ENCODE measurements around the gene ALDH1A3.
"Not testable (repeated sequence)": the region's sequence is repeated elsewhere in the genome, so short reads cannot be mapped to it uniquely, and the experiment has no call there.

ALDH1A3 gene

DNA sequence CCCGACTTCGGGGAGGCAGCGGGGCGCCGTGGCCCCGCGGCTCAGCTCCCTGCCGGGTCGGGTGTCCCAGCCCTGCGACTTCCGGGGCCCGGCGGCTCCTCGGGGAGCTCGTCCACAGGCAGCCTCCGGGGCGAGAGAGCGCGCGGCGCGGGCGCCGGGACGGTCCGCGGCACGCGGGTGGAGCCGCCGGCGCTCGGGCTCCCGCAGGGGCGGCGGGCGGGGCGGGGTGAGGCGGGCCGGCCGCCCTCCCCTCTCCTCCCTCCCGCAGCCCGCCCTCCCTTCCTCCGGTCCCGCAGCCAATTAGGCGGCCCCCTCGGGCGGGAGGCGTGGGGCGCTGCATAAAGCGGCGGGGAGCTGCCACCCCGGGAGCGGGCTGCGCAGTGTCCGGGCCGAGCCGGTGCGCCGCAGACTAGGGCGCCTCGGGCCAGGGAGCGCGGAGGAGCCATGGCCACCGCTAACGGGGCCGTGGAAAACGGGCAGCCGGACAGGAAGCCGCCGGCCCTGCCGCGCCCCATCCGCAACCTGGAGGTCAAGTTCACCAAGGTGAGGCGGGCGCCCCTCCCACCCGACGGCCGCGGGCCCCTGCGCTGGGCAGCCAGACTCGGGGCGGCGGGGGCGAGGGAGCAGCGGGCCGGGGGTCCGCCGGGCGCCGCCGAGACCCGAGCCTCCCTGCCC, at the start of gene ALDH1A3:
TSS of gene ALDH1A3 (plus strand) at position 368 of the 675 bp plus-strand sequence. CDS start at position 445, 77 bp downstream.
- no peak for DNase-seq

DNA sequence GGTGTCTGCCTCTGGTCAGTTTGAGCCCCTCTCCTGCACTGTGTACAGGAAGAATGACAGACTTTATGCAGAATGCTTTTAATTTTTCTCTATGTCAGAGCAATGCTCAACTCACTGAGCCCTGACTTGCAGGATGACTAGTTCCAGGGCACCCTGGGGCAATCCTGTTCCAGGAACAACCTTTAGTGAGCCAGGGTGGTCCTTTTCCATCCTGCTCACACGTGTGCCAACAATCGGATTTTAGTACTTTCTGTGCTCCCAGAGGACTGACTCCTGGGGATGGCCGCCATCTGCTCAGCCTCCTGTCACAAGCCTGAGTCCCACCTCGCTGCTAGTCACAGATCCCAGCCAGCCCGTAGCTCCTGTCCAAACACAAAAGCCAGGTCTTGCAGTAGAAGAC, 48.2 kb upstream of the ALDH1A3 start:
- DNase-seq = no peak

DNA sequence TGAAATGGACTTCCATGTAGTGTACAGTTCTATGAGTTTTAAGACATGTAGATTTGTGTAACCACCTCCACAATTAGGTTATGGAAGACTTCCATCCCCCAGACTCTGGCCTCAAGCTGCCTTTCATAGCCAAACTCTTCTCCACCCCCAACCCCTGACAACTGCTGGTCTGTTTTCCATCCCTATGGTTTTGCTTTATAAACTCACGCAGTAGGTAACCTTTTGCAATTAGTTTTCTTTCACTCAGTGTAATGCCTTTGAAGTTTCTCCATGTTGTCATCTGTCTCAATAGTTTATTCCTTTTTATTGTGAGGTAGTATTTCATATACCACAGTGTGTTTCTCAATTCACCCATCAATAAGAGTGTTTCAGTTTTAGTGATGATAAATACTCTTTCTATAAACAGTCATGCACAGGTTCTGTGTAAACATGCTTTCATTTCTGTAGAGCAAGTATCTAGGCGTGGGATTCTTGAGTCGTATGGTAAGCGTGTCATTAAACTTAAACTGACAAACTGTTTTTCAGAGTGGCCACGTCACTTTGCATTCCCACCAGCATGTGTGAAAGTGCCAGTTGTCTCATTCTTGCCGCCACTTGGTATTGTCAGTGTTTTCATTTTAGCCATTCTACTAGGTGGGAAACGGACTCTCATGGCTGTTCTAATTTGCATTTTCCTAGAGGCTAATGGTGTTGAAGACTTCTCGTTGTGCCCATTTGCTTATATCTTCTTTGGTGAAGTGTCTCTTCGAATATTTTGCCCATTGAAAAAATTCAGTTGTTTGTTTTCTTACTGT, 47.3 kb upstream of the ALDH1A3 start:
- DNase-seq = no peak

DNA sequence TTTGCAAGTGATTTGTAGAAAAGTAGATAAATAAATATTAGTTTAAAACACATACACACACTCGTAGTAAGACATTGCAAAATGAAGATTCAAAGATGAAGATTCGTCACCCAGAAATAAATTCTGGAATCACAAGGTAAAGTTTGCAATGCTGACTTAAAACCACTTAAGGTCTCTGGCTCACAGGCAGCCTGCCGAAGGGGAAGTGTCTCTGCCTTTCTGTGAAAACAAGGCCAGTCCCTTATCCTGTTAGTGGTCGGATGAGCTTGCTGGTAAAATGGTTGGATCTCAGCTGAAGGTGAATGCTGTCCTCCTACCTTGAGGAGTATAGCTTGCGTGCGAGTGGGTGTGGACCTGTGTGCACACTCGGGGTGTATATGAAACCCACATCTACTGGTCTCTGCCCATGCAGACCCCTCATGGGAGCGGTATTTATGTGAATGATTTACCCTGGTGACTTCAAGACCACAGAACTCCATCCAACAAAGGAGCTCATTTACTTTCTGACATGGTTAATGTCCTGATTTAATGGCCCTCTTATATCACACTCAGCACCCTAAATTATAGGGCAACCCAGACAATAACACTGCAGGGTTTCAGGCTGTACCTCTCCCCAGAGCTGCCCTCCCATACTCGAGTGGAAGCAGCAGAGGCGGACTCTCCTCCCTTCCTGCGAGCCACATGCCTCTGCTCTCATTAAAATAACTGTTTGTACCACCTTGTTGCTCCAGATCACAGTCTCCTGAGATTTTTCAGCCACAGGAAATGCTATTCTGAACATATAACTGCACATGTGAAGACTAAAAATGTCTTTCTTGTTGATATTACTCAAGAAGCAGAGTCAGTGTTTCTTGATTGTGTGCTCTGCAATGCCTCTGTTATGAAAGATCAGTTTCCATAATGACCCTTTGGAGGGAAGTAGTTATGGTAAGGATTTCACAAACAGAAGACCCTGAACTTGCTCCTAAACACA, 45.9 kb upstream of the ALDH1A3 start:
- no peak for DNase-seq

DNA sequence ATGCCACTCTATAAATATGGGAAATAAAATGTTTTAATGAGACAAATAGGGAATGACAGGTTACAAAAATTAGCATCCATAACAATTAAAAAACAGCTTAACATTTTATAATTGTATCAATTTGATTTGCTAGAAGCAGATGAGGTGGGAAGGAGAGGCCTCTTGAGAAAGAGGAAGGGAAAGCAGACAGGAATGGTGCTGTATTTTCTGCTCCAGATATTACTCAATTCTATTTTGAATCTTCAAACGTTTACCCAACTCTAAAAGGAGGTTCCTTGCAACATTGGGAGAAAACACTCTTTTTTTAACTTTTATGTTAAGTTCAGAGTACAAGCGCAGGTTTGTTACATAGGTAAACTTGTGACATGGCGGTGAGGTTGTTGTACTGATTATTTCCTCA, 44.9 kb upstream of the ALDH1A3 start:
- no peak for DNase-seq

DNA sequence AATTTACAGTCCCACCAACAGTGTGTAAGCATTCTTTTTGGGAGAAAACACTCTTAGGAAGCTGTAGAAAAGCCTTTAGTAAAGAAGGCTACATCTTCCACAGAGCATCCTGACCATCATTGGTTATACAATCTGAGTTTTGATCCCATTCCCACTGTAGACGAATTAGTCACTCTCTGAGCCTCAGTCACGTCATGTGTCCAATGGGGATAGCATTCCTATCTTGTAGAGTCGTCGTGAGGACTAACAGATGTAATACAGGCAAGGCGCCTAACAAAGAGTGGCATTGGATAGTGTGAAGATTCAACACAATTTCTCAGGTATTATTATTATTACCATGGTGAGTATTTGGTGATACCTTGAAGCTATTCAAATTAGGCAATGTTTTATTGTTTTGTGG, 44.0 kb upstream of the ALDH1A3 start:
- no peak for DNase-seq

DNA sequence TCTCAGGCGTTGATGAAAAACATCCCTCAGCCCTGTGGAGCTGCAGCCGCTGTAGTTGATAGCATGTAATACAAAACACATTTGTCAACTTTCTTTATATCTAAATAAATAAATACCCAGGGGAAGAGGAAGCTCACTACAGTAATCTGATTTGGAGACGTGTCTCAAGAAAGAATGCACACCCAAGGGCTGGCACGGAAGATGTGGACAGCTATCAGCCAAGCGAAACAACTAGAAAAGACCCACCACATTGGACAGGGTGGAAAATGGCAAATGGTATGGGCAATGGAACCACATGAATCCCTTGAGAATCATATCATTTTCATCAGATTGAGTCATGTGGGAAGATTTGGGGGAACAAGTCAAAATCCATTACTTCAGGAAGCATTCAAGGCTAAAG, 43.1 kb upstream of the ALDH1A3 start:
- no peak for DNase-seq

DNA sequence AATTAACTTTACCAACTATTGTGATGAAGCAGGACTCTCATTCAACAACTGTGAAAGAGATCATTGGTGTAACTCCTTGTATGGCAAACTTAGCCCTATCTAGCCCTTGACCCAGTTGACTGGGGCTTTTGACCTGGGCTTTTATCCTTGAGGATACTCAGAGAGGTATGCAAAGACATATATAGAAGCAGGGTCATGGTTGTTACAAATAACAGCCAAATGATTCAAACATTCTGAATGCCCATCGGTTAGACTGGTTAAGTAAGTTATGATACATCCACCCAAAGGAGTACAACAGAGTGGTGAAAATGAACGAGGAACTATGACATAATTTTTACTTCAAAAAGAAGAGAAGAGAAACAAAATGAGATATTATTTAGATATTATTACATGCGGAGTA, 38.2 kb upstream of the ALDH1A3 start:
- no peak for DNase-seq

DNA sequence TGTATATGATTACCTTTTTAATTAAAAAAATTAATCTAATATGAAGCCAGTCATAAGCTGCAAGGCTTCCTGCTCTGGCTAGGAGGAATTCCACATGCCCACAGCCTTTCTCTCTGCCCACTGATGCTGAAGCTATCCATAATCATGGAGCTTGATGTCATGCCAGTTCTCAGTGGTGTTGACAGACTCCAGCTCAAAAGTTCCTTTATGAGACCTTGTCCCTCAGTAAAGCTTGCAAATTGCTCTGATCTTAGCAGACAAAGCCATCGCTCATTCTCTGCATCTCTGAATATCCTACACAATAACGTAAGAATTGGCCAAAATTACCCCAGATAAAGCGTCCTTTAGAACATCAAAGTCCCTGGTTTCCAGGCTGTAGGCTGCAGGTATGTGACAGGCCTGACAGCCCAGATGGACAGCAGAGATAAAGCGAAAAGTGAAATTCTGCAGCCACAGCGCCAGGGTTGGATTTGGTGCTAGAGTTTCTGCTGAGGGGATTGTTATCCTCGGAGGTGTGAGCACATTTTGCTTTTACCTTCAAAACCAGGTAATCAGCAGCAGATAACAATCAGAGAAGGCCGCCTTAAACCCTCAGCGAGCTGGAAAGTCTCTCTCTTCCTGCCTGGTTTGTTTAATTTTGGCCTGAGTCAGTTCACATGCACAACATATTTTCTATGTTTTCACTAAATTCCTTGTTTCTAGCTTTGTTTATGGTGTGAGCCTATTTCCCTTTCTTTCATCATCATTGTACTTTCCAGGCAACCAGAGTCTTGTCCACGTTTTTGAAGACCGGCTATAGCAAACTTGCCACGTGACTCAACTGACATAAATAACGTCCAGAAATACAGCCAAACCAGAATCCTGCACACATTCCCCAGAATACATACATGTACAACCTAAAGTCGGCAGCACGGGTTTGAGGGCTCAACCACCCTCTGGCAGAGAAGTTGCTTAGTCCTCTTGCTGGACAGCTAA, 36.6 kb upstream of the ALDH1A3 start:
- DNase-seq = no peak

DNA sequence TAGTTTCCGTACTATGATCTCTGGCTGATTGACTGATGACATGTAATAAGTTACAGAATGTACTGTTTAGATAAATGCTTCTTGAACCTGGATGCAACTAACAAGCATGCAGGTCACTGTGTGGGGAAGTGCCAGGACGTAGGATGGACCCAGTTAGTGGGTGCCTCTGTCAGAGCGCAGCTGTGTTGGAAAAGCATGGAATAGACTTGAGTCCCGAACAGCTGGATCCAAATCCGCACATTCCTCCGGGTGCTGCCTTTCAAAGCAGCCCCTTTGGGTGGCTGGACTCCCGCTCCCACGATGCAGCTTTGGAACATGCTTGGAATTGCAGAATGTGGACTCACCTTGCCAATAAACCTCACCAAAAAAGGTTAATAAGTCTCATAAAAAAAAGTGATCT, 35.5 kb upstream of the ALDH1A3 start:
- DNase-seq = no peak

DNA sequence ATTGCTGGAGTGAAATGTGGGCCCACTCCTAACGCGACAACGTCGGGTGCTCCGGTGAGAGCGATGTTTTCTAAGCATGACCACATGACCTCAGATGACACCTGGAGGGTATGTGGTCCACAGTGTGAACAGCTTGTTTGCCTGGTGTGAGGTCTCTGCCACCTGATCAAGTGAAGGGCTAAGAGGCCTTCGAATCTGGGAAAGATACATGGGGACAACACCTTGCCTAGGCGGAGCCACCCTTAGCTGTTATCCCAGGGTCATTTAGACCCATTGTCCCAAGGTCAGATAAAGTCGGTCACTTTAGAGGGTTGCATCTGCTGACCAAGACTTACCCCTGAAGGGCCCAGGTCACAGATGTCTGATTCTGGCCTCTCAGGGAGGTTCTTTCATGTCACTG, 34.9 kb upstream of the ALDH1A3 start:
- DNase-seq = no peak

DNA sequence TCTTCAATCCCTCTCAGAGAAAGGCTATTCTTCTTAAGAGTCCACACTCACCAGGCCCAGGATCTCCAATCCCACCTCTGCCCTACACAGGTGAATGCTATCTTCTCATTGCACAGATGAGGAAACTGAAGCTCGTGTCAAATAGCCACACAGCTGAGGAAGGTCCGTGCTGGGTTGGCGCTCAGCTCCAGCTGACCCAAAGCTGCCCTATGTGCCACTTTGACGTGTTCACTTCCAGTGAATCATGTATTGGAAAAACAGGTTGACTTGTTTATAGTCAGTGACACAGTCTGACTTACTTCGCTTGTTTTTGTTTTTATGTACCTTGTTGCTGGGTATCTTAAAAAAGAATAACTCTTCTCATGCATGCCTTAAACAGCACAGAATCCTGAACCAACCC, 32.4 kb upstream of the ALDH1A3 start:
- no peak for DNase-seq

DNA sequence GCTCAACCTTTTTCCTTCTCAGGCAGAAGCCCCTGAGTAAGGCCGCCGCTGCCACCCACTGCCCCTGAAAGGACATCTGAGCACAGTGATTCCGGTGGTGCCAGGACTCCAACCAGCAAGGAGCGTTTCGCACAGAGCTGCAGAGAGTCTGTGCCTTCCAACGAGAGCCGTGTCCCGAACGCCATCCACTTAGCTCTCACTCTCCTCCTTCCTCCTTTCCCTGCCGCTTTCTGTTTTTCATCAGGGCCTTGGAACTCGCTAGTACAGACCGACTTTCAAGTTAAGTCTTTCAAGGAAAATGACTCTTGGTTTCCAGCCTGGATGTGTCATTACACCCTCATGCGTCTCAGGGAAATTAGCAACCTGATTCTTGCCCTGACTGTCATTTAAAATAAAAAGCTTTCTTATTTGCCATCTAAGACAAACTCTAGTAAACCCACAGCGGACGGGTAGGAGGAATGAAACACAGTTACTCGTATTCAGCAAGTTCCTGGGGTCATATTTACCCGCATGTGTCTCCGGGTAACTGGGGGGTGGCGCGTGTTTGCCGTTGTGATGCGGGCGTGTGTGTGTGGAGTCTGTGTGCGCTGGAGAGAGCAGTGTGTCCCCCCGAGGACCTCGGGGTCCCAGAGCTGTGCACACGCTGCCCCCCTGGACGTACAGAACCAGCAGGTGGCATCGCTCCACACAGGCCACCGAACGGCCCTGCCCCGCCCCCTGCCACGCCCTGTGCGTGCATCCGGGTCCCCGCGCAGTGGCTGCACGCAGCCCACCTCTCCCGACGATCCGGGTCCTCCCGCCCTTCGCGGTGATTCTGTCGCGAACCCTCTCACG, 30.4 kb upstream of the ALDH1A3 start:
- DNase-seq = no peak

DNA sequence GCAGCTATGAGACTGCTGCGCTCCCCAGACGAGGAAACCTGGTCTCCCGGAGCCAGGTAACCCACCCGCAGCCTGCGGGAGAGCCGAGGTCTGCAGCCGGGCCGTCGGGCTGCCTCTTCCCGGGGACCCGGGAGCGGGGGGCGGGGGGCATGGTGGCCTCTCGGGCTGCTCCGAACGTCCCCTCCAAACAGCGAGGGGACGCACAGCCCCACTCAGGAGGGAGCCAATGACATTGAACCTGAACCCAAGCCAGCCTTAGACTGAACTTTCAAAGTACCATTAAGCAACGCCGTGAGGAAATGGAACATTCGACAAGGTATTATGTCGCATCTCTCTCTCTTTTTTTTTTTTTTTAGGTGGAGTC, 29.8 kb upstream of the ALDH1A3 start:
- DNase-seq = no peak

DNA sequence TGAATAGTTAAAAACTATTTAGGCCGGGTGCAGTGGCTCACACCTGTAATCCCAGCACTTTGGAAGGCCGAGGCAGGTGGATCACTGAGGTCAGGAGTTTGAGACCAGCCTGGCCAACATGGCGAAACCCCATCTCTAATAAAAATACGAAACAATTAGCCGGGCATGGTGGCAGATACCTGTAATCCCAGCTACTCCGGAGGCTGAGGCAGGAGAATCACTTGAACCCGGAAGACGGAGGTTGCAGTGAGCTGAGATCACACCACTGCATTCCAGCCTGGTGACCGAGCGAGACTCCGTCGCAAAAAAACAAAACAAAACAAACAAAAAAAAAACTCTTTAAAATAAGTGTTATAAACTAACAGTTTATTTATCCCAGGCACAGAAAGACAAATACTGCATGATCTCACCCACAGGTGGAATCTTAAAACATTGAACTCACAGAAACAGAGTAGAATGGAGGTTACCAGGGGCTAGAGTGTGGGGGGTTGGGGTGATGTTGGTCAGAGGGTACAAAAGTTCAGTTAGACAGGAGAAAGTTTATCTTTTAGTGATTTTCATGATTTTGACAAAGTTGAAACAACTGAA, 28.1 kb upstream of the ALDH1A3 start:
- DNase-seq = not testable (repeated sequence)

DNA sequence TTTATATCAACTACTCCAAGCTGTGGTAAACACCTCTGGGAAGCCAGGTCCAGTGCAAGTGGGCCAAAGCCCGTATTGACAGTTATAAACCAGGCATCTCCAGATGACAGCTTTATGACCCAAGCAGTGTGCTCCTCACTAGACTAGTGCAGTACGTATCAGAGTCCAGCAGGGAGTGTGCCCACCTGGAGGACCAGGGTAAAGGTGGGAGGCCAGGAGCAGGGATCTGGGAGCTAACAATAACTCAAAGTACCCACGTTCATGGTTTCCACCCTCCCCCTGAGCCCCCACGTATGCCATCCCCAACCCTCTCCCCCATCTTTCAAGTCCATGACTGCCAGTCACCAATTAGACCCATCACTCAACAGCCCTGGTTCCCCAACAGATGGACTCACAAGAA, 27.0 kb upstream of the ALDH1A3 start:
- DNase-seq = no peak

DNA sequence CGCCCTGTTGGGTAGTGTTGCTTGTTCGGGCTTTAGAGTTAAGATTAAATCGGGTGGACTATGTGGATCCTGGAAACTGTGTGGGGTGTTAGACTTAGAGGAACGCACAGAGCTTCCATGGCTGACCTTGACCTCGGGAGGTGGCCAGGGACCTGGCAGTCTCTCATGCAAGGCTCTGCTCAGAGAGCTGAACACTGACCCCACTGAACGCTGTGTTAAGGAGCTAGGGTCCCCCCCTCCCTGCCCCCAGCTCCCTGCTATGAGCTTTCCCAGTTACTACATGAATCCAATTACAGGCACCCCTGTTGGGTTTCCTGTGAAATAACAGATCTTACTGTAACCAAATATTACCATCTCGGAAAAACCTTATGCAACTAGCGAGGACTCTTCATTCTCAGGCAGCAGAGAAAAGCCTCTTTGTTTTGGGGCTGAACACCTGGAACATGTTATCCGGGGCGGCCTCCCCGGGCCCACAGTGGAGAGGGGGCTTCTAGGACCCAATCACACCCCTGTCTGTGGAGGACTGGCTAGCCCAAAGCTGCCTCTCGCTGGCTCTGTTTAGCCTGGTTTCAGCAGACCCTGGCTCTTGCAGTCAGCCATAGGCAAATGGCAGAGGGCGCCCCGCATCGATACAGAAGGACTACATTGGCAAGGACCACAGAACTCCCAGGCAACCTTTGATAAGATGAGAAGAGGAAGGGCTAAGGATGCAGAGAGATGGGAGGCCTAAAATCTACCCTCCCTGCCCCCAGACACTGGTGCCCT, 25.8 kb upstream of the ALDH1A3 start:
- no peak for DNase-seq

DNA sequence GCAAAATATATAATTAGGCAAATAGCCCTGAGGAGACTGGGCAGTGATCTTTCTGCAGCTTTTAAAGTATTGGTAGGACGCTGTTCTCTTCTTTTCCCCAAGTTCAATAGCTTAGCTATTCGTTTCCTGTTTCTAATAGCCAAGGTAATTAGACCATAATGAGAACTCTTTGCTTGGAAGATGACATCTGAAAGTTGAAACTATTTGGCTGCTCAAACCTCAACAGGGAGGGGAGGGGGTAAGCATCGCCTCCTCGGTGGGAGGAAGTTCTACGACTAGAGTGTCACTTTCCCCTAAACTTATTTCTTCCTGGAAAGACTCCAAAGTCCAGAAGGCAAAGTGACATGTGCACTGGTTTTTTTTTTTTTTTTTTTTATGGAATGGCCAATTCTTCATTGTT, 22.8 kb upstream of the ALDH1A3 start:
- no peak for DNase-seq

DNA sequence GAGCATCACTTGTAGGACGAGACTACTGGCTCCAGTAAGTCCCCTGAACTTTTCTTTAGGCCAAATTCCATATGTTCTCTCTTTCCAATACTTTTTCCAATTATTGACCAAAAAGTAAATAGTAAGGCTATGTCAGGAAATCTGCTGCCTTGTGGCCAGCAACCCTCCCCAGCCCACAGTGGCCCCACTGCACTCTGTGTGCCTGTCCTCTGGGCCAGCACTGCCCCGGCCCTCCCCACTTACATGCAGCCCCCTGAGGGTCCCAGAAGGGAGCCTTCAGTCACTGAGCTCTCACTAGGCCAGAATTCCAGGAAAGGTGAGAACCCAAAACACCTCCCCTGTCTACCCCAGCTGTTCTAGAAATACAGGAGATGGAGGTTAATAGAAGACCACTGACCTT, 21.3 kb upstream of the ALDH1A3 start:
- DNase-seq = no peak
